SK-N-MC (cell line): Measurements from ENCODE around the gene KRTAP10-10.

Source experiments
- EZH2 ChIP-seq: fragments of 200-600 bp; sonication (generic); IDR thresholded peaks from one replicate; pipeline ENCODE4 v1.6.1; 2017; ENCODE audit warnings: antibody characterized with exemption
- POLR2AphosphoS5 ChIP-seq: IDR thresholded peaks from 2 replicates; pipeline ENCODE4 v1.6.1; 2012; ENCODE audit warnings: mild to moderate bottlenecking, low read depth, low read length, borderline replicate concordance

DNA sequence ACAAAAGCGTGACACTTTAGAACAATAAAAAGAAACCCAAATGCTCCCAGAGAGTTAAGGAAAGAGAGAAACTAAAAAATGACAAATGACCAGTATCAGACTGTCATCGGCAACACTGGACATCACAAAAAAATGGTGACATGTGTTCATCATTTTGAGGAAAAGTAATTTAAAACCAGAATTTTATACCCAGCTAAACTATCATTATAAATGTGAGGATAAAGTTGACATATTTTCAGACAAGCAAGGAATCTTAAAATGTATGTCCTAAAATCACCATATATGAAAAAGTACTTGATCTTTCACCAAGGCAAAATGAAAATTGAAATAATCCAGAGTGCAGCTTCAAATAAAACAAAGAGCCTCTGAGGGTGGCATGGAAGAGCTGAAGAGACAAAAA is 7.7 kb downstream of the KRTAP10-10 start:
- TF ChIP-seq EZH2 (no peak), POLR2AphosphoS5 (no peak)
